Activated T-helper 17 cell treated with anti-CD3 and anti-CD28 coated beads, Interleukin-2, amount 50 U/mL, for 72 hours (primary cell): ENCODE results near the gene AOPEP. TPM values are rescaled to one million over a fixed set of nuclear protein-coding genes. Genes with fewer than 3 reads are reported as not detected.

Experiments
- ATAC-seq: fragments of 150-1000 bp; cut with Tn5 transposase; replicated peaks from 2 replicates; pipeline ENCODE4 v1.10.0; 2021; ENCODE audit warnings: mild to moderate bottlenecking, moderate library complexity
- H3K27ac Mint-ChIP-seq: one replicate; pipeline ENCODE4 v1.8.0; 2022; ENCODE audit warnings: mixed read lengths
- H3K27me3 Mint-ChIP-seq: one replicate; pipeline ENCODE4 v1.8.0; 2022; ENCODE audit warnings: mixed read lengths
- H3K36me3 Mint-ChIP-seq: one replicate; pipeline ENCODE4 v1.8.0; 2022; ENCODE audit warnings: low read depth, mild to moderate bottlenecking, mixed read lengths
- H3K4me1 Mint-ChIP-seq: one replicate; pipeline ENCODE4 v1.8.0; 2022; ENCODE audit warnings: mixed read lengths
- H3K4me3 Mint-ChIP-seq: one replicate; pipeline ENCODE4 v1.8.0; 2022; ENCODE audit warnings: mild to moderate bottlenecking, mixed read lengths
- H3K9me3 Mint-ChIP-seq: one replicate; pipeline ENCODE4 v1.8.0; 2022; ENCODE audit warnings: mixed read lengths
- total RNA-seq, 2 donors: library from RNA; stranded (reverse); gene quantifications; one replicate each; pipeline ENCODE4 v1.2.3, GENCODE V29; 2022

Gene AOPEP
- total RNA-seq, 2 donors from 2014 or later = 15.5 to 16.4 TPM

- Mint-ChIP-seq H3K4me3 (no peak overlapping the region), H3K4me1 (no peaks in the 10 kb centered on the region), H3K36me3 (no peaks in the 10 kb centered on the region), H3K27ac (no peak overlapping the region), H3K9me3 (no peaks in the 10 kb centered on the region), H3K27me3 (no peaks in the 10 kb centered on the region)
- ATAC-seq = no peak
These were observed 356.7 kb downstream of the AOPEP start for GRCh38 chr9:95083086-95083768.

- ATAC-seq = no peak
- H3K4me3 Mint-ChIP-seq = no peak overlapping the region
- no peaks in the 10 kb centered on the region for H3K9me3 Mint-ChIP-seq
- H3K27ac Mint-ChIP-seq = no peak overlapping the region
- no peaks in the 10 kb centered on the region for H3K36me3 Mint-ChIP-seq
- H3K27me3 Mint-ChIP-seq = no peaks in the 10 kb centered on the region
- H3K4me1 Mint-ChIP-seq = no peaks in the 10 kb centered on the region
These were observed 357.9 kb downstream of the AOPEP start for GRCh38 chr9:95084254-95084934.

DNA sequence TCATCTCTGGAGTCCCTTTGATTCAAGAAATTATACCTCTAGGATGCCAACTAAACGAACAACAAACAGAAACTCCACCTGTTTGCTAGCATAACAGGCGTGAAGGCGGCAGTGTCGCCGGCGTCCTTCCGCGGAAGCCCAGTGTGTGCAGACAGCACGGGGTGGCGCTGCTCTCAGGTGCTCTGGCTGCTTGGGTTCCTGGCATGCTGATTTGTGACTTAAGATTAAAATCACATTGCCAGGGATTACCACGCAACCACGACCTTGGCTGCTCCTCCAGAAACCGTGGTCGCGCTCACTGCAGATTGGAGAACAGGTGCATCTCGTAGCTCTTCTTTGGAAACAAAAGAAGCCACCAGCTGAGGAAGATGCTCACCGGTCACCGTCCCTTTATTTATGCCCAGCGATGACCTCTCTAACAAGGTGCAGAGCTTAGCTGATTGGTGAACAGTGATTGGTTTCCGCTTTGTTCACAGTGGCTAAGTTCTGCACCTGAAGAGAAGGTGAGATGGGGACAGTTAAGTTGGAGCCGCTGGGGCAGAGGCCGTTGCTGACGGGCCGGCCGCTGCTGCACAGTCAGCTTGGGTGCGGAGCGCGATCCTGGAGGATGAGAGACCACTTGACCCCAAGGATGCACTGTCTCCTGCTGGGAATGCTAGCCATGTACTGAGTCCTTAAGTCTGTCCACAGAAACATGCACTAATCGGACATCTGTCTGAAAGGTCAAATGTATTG, 358.7 kb downstream of the AOPEP start:
- ATAC-seq = no peak
- no peaks in the 10 kb centered on the region for H3K9me3 Mint-ChIP-seq
- no peaks in the 10 kb centered on the region for H3K36me3 Mint-ChIP-seq
- H3K4me3 Mint-ChIP-seq = no peak overlapping the region
- no peaks in the 10 kb centered on the region for H3K27me3 Mint-ChIP-seq
- H3K4me1 Mint-ChIP-seq = no peaks in the 10 kb centered on the region
- H3K27ac Mint-ChIP-seq = no peak overlapping the region

DNA sequence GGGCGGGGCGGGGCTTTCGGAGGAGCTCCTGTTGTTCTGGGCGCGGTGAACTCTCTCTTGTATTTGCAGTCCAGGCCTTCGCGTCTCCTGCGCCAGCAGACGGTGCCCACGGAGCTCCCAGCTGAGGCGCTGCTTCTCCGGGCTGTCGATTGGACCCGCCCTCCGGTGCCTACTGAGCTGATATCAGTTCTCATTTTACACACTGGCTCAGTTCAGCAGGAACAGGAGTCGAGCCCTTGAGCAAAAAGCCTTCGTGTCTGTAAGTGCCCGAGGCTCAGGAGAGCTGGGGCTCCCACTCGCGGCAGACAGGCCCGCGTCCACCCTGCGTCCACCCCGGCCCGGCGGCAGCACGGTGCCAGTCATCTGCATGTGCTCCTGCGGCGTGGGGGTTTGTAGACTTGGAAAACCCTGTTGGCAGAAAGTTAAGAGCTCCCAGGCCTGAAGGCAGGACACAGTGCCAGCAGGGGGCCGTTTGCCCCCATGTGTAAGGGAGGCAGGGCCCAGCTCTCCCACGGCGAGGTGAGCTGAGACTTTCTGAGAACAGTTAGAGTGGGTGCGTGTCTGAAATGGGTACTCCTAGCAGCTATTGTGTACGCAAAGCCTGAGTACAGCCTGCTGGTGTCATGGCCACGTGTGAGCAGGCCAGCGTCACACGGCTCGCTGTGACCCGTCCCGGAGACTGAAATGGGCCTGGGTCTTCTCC, 359.5 kb downstream of the AOPEP start:
- H3K36me3 Mint-ChIP-seq = no peaks in the 10 kb centered on the region
- no peak for ATAC-seq
- no peak overlapping the region for H3K4me3 Mint-ChIP-seq
- H3K9me3 Mint-ChIP-seq = no peaks in the 10 kb centered on the region
- no peaks in the 10 kb centered on the region for H3K27me3 Mint-ChIP-seq
- no peaks in the 10 kb centered on the region for H3K4me1 Mint-ChIP-seq
- H3K27ac Mint-ChIP-seq = no peak overlapping the region

DNA sequence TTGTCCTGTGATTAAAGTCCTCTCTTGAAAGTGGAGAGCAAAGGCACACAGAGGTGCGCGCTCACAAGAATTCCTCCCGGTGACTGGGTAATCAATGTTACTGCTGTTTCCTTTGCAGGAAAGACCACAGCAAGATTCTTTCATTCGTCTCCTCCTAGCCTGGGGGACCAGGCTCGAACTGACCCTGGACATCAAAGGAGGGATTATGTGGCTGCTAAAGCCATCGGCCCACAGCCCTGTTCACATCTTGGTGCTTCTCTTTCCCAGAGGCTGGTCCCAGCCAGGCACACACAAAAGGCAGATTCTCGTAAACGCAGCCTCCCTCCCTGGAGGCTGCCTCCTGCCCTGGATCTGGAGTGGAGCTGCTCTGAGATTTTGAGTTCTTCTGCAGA, 360.1 kb downstream of the AOPEP start:
- Mint-ChIP-seq H3K27ac (no peak overlapping the region), H3K9me3 (no peaks in the 10 kb centered on the region), H3K27me3 (no peaks in the 10 kb centered on the region), H3K4me1 (no peaks in the 10 kb centered on the region), H3K36me3 (no peaks in the 10 kb centered on the region), H3K4me3 (no peak overlapping the region)
- no peak for ATAC-seq

DNA sequence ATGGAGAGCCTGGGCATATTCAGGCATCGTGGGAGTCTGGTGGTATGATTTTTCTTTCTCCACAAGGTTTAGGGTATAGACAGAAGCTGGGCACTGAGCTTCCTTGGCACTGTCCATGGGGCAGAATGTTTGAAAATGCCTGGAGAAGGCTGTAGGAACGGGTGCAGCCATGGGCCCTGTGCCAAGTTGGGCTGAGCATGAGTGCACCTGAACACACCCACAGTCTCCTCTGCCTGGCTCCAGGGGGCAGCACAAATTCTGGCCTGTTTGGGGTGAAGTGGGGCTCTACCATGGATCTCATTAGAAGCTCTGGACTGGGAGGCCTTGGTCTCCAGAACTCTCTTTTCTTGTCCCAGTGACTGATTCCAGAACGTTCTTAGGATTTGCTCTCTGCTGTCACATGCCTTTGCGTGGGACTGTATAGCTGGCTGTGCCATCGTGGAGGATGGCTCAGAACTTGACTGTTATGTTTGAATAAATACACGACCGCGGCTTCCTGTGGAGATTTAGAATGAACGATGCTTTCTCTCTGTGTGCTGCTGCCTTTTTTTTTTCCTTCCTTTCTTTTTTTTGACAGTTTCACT, 361.3 kb downstream of the AOPEP start:
- Mint-ChIP-seq H3K27ac (no peak overlapping the region), H3K27me3 (no peaks in the 10 kb centered on the region), H3K4me1 (no peaks in the 10 kb centered on the region), H3K9me3 (no peaks in the 10 kb centered on the region), H3K36me3 (no peaks in the 10 kb centered on the region), H3K4me3 (no peak overlapping the region)
- ATAC-seq = no peak

DNA sequence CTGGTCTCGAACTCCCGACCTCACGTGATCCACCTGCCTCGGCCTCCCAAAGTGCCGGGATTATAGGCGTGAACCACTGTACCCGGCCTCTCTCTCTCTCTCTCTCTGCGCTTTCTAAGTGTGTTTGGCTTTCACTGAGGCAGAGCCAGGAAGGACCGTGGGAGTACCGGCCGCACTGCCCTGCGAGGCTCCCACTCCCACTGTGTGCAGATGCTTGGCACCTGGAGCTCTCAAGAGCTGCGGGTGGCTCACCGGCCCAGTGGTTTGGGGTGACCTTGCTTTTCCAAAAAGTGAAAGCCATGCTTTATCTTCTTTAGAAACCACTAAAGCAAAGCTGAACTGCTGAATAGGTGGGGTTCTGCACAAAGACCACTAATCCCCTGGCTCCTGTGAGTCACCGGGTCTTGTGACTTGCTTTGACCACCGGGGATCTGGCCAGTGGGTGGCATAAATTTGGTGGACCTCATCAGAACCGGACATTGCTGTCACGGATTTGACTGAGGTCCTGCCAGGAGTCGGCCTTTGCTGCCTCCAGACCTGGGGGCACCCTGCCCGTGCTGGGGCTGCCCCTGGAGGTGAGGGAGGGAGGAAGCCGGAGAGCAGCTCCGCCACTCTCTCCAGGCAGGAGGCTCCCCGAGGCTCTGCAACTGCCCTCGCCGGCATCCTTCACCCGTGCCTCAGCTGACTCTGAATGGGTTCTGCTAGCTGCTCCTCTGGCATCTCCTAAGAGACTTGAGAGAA, 362.1 kb downstream of the AOPEP start:
- Mint-ChIP-seq H3K4me1 (no peaks in the 10 kb centered on the region), H3K36me3 (no peaks in the 10 kb centered on the region), H3K27ac (no peak overlapping the region), H3K27me3 (no peaks in the 10 kb centered on the region), H3K4me3 (no peak overlapping the region), H3K9me3 (no peaks in the 10 kb centered on the region)
- ATAC-seq = no peak

DNA sequence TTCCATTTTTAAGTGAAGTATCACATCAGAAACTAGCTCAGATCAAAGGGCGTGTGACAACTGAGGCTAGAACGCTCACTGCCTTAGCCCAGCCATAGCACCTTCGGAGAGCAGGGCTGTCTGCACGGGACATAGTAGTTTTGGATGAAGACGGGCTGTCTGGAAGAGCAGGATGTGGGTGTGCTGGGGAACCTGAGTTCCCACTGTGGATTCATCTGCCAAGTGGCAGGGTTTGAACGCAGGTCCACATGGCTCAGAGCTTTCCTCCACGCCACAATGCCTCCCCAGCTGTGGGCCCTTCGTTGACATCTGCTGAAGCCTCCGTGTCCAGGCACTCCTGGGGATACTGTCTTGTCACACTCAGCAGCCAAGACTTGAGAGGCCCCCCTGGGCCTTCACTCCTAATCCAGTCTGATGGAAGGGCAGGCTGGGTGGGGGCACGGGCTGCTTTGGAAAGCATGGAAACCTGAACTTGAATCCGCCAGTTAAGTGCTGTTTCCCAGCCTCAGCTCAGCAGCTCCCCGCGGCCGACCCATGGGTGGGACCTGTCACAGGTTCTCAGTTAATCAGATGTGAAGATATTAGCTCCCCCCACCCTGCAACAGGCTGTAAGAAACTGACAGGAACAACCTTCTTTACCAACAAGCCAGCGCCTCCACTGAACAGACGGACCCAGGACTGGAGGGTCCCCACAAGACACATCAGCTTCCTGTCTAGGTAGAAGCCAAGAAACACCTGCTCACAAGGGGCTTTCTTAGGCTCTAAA, 362.9 kb downstream of the AOPEP start:
- no peak overlapping the region for H3K4me3 Mint-ChIP-seq
- no peaks in the 10 kb centered on the region for H3K9me3 Mint-ChIP-seq
- no peaks in the 10 kb centered on the region for H3K27me3 Mint-ChIP-seq
- no peaks in the 10 kb centered on the region for H3K36me3 Mint-ChIP-seq
- no peak overlapping the region for H3K27ac Mint-ChIP-seq
- ATAC-seq = no peak
- no peaks in the 10 kb centered on the region for H3K4me1 Mint-ChIP-seq

DNA sequence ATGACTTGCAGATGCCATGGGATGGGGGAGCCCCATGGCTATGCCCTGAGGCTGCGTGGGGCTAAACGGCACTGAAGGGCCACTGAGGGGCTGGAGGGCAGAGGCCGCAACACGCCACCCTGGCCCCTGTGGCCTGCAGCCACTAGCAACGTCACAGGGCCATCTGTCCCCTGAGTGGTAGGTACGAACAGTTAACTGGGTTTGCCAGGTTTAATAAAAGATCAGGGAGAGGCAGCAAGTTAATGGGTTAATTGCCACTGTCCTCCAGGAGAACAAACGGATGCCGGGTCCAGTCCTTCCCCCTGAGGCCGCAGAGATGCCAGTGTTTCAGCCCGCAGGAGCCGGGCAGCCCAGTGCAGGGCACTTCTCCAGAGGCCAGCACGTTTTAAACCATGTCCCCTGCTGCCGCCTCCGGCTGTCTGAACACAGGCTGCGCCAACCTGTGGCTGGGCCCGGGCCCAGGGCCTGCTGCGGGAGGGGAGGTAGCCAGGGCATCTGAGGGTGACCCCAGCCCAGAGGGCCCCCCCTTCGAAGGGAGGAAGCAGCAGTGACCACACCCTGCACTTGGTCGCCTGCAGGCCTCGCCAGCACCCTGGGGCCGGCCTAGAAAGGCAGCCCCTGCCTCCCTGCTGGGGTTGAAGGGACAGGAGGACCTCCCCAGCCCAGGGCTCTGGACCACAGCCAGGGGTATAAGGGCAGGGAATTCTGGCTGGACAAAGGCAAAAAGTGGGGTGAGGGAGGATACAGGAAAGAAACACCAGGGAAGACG, 363.7 kb downstream of the AOPEP start:
- Mint-ChIP-seq H3K27ac (no peak overlapping the region), H3K27me3 (no peaks in the 10 kb centered on the region), H3K9me3 (no peaks in the 10 kb centered on the region), H3K4me3 (no peak overlapping the region), H3K4me1 (no peaks in the 10 kb centered on the region), H3K36me3 (no peaks in the 10 kb centered on the region)
- ATAC-seq = no peak

- no peaks in the 10 kb centered on the region for H3K27me3 Mint-ChIP-seq
- no peak overlapping the region for H3K27ac Mint-ChIP-seq
- no peak overlapping the region for H3K4me3 Mint-ChIP-seq
- ATAC-seq = no peak
- no peaks in the 10 kb centered on the region for H3K4me1 Mint-ChIP-seq
- H3K36me3 Mint-ChIP-seq = no peaks in the 10 kb centered on the region
- H3K9me3 Mint-ChIP-seq = no peaks in the 10 kb centered on the region
These were observed 364.5 kb downstream of the AOPEP start for GRCh38 chr9:95090871-95091577.

GRCh38 chr9:95091601-95092261, 365.2 kb downstream of the AOPEP start:
- Mint-ChIP-seq H3K36me3 (no peaks in the 10 kb centered on the region), H3K27me3 (no peaks in the 10 kb centered on the region), H3K9me3 (no peaks in the 10 kb centered on the region), H3K4me3 (no peak overlapping the region), H3K27ac (no peak overlapping the region), H3K4me1 (no peaks in the 10 kb centered on the region)
- no peak for ATAC-seq
